Nephron (organoid): ENCODE measurements around the gene MRGPRD.

Source experiments
- H3K27ac Mint-ChIP-seq, 3 experiments: 2 replicates each; pipeline ENCODE4 v1.8.0; 2020; ENCODE audit warnings: mixed read lengths in 3 of 3, mild to moderate bottlenecking in 2 of 3, moderate library complexity in 1 of 3
- H3K27me3 Mint-ChIP-seq: 2 replicates; pipeline ENCODE4 v1.8.0; 2021; ENCODE audit warnings: low read depth, mild to moderate bottlenecking, moderate library complexity, mixed read lengths
- H3K36me3 Mint-ChIP-seq: 2 replicates; pipeline ENCODE4 v1.8.0; 2020; ENCODE audit warnings: low read depth, mixed read lengths
- H3K4me1 Mint-ChIP-seq: 2 replicates; pipeline ENCODE4 v1.8.0; 2020; ENCODE audit warnings: mixed read lengths
- H3K4me3 Mint-ChIP-seq, 3 experiments: 2 replicates each; pipeline ENCODE4 v1.8.0; 2020; ENCODE audit warnings: mild to moderate bottlenecking in 3 of 3, mixed read lengths in 3 of 3, moderate library complexity in 2 of 3
- H3K9me3 Mint-ChIP-seq: 2 replicates; pipeline ENCODE4 v1.8.0; 2020; ENCODE audit warnings: mixed read lengths
- TF ChIP-seq, protein P1 (sequence below), 3 experiments: fragments of 200-600 bp; sonication (generic); IDR thresholded peaks; one replicate each; pipeline ENCODE4 v1.5.0; 2021; ENCODE audit warnings: antibody characterized with exemption in 3 of 3; ENCODE audit not compliant: unreplicated experiment in 3 of 3

MRGPRD gene

DNA sequence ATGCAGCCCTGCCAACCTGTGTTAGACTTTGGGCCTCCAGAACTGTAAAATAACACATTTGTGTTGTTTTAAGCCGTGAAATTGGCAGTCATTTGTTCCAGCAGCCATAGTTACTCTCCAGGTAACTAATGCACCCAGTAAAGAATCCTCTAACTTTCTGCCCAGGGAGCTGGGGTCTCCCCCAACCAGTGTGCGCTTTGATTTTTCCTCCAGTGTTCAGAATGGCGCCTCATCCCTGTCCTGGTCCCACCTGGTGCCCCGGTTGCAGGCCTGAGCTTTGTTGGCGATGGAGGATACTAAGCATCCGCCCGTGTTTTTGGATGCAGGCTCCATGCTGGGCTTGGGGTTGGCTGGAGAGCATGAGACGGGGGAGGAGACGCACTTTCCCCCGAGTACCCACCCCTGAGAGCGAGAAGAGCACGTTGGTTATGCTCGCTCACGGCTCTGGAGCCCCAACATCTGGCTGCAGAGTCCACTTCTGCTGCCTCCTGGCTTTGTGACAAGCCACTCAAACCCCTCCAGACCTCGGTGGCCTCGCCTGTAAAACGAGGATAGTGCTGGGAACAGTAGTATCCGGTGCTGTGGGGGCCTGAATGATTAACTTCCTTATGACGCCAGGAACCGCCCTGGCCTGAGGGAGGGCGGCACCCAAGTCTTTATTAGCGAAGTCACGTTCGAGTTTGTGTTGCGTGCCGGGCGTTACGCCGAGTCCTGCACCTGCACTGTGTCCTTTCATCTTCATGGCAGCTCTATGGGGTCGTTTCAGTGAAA, 25.8 kb downstream of the MRGPRD start:
- no peaks in the 10 kb centered on the region for H3K36me3 Mint-ChIP-seq
- TF ChIP-seq, protein P1, sequence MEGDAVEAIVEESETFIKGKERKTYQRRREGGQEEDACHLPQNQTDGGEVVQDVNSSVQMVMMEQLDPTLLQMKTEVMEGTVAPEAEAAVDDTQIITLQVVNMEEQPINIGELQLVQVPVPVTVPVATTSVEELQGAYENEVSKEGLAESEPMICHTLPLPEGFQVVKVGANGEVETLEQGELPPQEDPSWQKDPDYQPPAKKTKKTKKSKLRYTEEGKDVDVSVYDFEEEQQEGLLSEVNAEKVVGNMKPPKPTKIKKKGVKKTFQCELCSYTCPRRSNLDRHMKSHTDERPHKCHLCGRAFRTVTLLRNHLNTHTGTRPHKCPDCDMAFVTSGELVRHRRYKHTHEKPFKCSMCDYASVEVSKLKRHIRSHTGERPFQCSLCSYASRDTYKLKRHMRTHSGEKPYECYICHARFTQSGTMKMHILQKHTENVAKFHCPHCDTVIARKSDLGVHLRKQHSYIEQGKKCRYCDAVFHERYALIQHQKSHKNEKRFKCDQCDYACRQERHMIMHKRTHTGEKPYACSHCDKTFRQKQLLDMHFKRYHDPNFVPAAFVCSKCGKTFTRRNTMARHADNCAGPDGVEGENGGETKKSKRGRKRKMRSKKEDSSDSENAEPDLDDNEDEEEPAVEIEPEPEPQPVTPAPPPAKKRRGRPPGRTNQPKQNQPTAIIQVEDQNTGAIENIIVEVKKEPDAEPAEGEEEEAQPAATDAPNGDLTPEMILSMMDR (IDR thresholded peaks at IDR 0.05; ENCODE audit: unreplicated experiment in 3 of 3): no peak
- peaks cover 11% of the 10 kb centered on the region for H3K4me1 Mint-ChIP-seq
- peaks cover 10% of the 10 kb centered on the region for H3K27me3 Mint-ChIP-seq
- peak overlapping the region; percentile 55 to 60 (median 55) for H3K27ac Mint-ChIP-seq
- H3K9me3 Mint-ChIP-seq: peaks cover 2% of the 10 kb centered on the region
- H3K4me3 Mint-ChIP-seq: peak overlapping the region in 2 of 3 experiments; percentile 45 to 52

DNA sequence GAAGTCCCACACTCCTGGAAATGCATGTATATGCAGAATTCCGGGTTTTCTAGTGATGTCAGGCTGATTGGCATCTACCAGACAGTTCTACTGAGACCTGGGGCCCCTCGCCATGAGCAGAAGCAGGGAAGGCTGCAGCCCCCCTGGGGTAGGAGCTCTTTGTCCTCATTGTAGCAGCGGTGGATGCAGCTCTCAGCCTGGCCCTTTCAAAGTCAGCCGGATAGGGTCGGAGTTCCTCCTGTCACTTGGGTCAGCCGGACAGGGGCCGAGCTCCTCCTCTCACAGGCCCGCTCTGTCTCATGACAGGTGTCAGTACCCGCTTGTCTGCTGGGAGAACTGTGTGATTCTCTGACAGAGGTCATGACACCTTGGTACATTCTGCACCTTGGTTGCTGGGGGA, 30.0 kb downstream of the MRGPRD start:
- Mint-ChIP-seq H3K9me3 (no peaks in the 10 kb centered on the region), H3K27ac (no peak overlapping the region), H3K4me3 (no peak overlapping the region), H3K27me3 (peaks cover 11% of the 10 kb centered on the region), H3K36me3 (no peaks in the 10 kb centered on the region), H3K4me1 (peaks cover 17% of the 10 kb centered on the region)
- TF ChIP-seq, protein P1 (IDR thresholded peaks at IDR 0.05; ENCODE audit: unreplicated experiment in 3 of 3): no peak

DNA sequence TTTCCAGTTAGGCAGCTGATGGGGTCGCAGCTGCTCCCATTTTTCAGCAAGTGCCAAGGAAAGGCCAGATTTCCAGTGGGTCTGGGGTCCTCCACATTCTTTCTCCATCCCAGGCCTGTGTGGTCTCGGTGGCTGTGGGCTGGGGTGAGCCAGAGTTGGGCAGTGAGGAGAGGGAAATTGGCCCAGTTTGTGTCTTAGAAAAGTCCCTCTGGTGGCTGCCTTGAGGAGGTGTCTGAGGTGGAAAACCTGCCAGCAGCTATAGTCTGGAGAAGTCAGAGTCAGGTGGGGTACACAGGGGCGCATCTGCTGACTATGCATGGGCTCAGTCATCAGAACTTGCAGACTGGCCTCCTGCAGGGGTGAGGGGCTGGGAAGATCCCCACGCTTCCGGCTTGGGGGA, 30.5 kb downstream of the MRGPRD start:
- no peak overlapping the region for H3K4me3 Mint-ChIP-seq
- peaks cover 17% of the 10 kb centered on the region for H3K4me1 Mint-ChIP-seq
- H3K9me3 Mint-ChIP-seq: no peaks in the 10 kb centered on the region
- H3K36me3 Mint-ChIP-seq: no peaks in the 10 kb centered on the region
- TF ChIP-seq, protein P1 (IDR thresholded peaks at IDR 0.05; ENCODE audit: unreplicated experiment in 3 of 3): peak in 2 of 3 experiments; percentile 35 to 44
- peaks cover 12% of the 10 kb centered on the region for H3K27me3 Mint-ChIP-seq
- H3K27ac Mint-ChIP-seq: no peak overlapping the region

DNA sequence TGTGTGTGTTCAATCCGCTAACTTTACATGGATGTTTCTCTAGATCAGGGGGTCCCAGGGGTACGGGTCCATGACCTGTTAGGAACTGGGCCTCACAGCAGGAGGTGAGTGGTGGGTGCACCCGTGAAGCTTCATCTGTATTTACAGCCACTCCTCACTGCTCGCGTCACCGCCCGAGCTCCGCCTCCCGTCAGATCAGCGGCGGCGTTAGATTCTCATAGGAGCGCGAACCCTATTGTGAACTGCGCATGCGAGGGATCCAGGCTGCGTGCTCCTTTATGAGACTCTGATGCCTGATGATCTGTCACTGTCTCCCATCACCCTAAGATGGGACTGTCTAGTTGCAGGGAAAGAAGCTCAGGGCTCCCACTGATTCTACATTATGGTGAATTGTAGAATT, 31.9 kb downstream of the MRGPRD start:
- Mint-ChIP-seq H3K27ac (no peak overlapping the region), H3K36me3 (no peaks in the 10 kb centered on the region), H3K4me3 (no peak overlapping the region), H3K9me3 (no peaks in the 10 kb centered on the region), H3K4me1 (peaks cover 12% of the 10 kb centered on the region), H3K27me3 (peaks cover 8% of the 10 kb centered on the region)
- TF ChIP-seq, protein P1 (IDR thresholded peaks at IDR 0.05; ENCODE audit: unreplicated experiment in 3 of 3): no peak

DNA sequence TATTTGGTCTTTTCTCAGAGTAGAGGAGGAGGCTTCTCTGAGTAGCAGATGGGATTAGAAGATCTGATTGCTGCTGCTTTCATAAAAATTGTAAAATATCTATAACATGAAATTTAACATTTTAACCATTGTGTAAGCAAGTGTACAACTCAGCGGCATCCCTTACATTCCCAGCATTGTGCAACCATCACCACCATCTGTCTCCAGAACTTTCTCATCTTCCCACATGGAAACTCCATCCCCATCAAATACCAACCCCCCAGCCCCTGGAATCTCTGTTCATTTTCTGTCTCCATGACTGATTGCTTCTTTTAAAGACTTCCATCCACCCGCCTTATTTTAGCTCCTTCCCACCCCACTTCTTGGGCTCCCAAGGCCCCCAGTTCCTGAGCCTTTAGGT, 32.3 kb downstream of the MRGPRD start:
- Mint-ChIP-seq H3K4me1 (peaks cover 13% of the 10 kb centered on the region), H3K36me3 (no peaks in the 10 kb centered on the region), H3K27ac (no peak overlapping the region), H3K4me3 (no peak overlapping the region), H3K9me3 (no peaks in the 10 kb centered on the region), H3K27me3 (peaks cover 8% of the 10 kb centered on the region)
- TF ChIP-seq, protein P1 (IDR thresholded peaks at IDR 0.05; ENCODE audit: unreplicated experiment in 3 of 3): no peak

DNA sequence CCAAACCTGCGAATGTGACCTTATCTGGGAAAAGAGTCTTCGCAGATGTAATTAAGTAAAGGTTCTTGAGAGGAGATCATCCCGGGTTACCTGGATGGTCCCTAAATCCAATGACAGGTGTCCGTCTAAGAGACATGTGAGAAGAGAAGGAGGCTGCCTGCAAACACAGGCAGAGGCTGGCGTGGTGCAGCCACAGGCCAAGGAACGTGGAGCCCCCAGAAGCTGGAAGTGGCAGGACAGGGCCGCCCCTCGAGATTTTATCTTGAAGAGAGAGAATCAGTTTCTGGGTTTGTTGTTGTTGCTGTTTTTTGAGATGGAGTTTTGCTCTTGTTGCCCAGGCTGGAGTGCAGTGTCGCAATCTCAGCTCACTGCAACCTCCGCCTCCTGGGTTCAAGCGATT, 33.6 kb downstream of the MRGPRD start:
- Mint-ChIP-seq H3K4me1 (peaks cover 19% of the 10 kb centered on the region), H3K9me3 (no peaks in the 10 kb centered on the region), H3K4me3 (no peak overlapping the region), H3K27me3 (peaks cover 8% of the 10 kb centered on the region), H3K36me3 (no peaks in the 10 kb centered on the region), H3K27ac (peak overlapping the region in 2 of 3 experiments; percentile 65)
- TF ChIP-seq, protein P1 (IDR thresholded peaks at IDR 0.05; ENCODE audit: unreplicated experiment in 3 of 3): no peak
